Measurements from ENCODE around the gene MCM9.
"Not testable (repeated sequence)": the region's sequence is repeated elsewhere in the genome, so short reads cannot be mapped to it uniquely, and the experiment has no call there.

The MCM9 gene

GRCh38 chr6:118892355-118892991 is 42.5 kb downstream of the MCM9 start:
- DNase-seq = peak; percentile 42

- DNase-seq = peak; percentile 36
Observed at GRCh38 chr6:118890997-118891790, 43.8 kb downstream of the MCM9 start.

- DNase-seq = peak; percentile 25
Observed at GRCh38 chr6:118889163-118889562, 45.8 kb downstream of the MCM9 start.

- DNase-seq = no peak
Observed at GRCh38 chr6:118886641-118887040, 48.3 kb downstream of the MCM9 start.

GRCh38 chr6:118882314-118882905 is 52.5 kb downstream of the MCM9 start:
- DNase-seq = no peak

GRCh38 chr6:118881440-118882313 is 53.3 kb downstream of the MCM9 start:
- DNase-seq = no peak

GRCh38 chr6:118877806-118878205 is 57.2 kb downstream of the MCM9 start:
- no peak for DNase-seq

- DNase-seq = no peak
Observed at GRCh38 chr6:118876814-118877213, 58.1 kb downstream of the MCM9 start.

GRCh38 chr6:118876198-118876597 is 58.8 kb downstream of the MCM9 start:
- DNase-seq = no peak

GRCh38 chr6:118875672-118876071 is 59.3 kb downstream of the MCM9 start:
- DNase-seq = no peak

GRCh38 chr6:118873239-118873638 is 61.7 kb downstream of the MCM9 start:
- no peak for DNase-seq

- no peak for DNase-seq
Observed at GRCh38 chr6:118872726-118873125, 62.2 kb downstream of the MCM9 start.

- DNase-seq = no peak
Observed at GRCh38 chr6:118872318-118872717, 62.6 kb downstream of the MCM9 start.

GRCh38 chr6:118871331-118871730 is 63.6 kb downstream of the MCM9 start:
- DNase-seq = no peak

GRCh38 chr6:118869894-118870589 is 64.9 kb downstream of the MCM9 start:
- no peak for DNase-seq

- DNase-seq = no peak
Observed at GRCh38 chr6:118869350-118869749, 65.6 kb downstream of the MCM9 start.

GRCh38 chr6:118868901-118869300 is 66.1 kb downstream of the MCM9 start:
- DNase-seq = not testable (repeated sequence)

- DNase-seq = no peak
Observed at GRCh38 chr6:118867181-118867580, 67.8 kb downstream of the MCM9 start.

- no peak for DNase-seq
Observed at GRCh38 chr6:118865100-118865391, 69.9 kb downstream of the MCM9 start.

GRCh38 chr6:118864341-118865099 is 70.4 kb downstream of the MCM9 start:
- DNase-seq = no peak

GRCh38 chr6:118862443-118862842 is 72.5 kb downstream of the MCM9 start:
- no peak for DNase-seq

GRCh38 chr6:118860880-118861279 is 74.1 kb downstream of the MCM9 start:
- no peak for DNase-seq

All from CD4-positive, alpha-beta T cell treated with Interleukin-4 for 4 hours (primary cell).